K562 (cell line): Measurements from ENCODE around the gene CERS1. TPM values are rescaled to one million over a fixed set of nuclear protein-coding genes. Genes with fewer than 3 reads are reported as not detected.
A peak's percentile ranks its signal among the peaks of the same experiment; 100 is the strongest.

Source experiments
- ATAC-seq: fragments of 200-7000 bp; cut with Tn5 transposase; 3 replicates; pipeline ENCODE4 v1.9.1; 2020; ENCODE audit warnings: moderate library complexity
- BruUV-seq: library from RNA; stranded (reverse); fragments of 400-500 nt; replicated peaks from 2 replicates; lab custom pipeline; 2021; lab: Mats Ljungman, UMichigan
- CTCF ChIA-PET: fragments of 300-600 bp; formaldehyde crosslinking; extraction: SDS; loops from one replicate; lab custom pipeline; 2021; ENCODE audit warnings: low intra/inter-chr PET ratio; lab: Yijun Ruan, JAX
- POLR2A ChIA-PET: fragments of 300-600, 350-650 bp; sonication (Branson Sonifier 250); formaldehyde crosslinking; extraction: SDS; loops from one replicate; lab custom pipeline; 2021; ENCODE audit warnings: antibody characterized with exemption, inconsistent platforms; lab: Yijun Ruan, JAX
- DNase-seq, 4 experiments: peaks; one replicate each; pipeline versions ENCODE4 v3.0.0 to v3.0.0-alpha.2; 2011 to 2018; ENCODE audit warnings: low spot score in 3 of 4, mixed read lengths in 3 of 4; ENCODE audit errors: extremely low read depth in 1 of 4
- FAIRE-seq: peaks from 2 replicates; lab custom pipeline; 2011; peaks lifted over from hg19 to GRCh38; lab: Jason Lieb, UNC
- H2AFZ ChIP-seq: 2 replicates; pipeline ENCODE4 v1.6.0; 2011; ENCODE audit warnings: low read depth, low read length, control low read depth, inconsistent platforms
- H3K27ac ChIP-seq: fragments of 200-600 bp; 3 replicates; pipeline ENCODE4 v1.8.0; 2011; ENCODE audit warnings: low read depth, mild to moderate bottlenecking, control low read depth, inconsistent platforms, low read length, moderate library complexity, mixed read lengths; ENCODE audit errors: extremely low read depth
- H3K27me3 ChIP-seq, 2 experiments: fragments of 300-600 bp in 1 of 2; 2 replicates in 1 of 2; 3 replicates in 1 of 2; pipeline versions ENCODE4 v1.6.0 to v1.8.0; 2011; ENCODE audit warnings: inconsistent platforms in 2 of 2, low read length in 2 of 2, mild to moderate bottlenecking in 1 of 2, mixed read lengths in 1 of 2, moderate library complexity in 1 of 2; ENCODE audit not compliant: control insufficient read depth in 2 of 2, insufficient read depth in 2 of 2
- H3K36me3 ChIP-seq: fragments of 300-600 bp; 3 replicates; pipeline ENCODE4 v1.8.0; 2011; ENCODE audit warnings: mild to moderate bottlenecking, low read length, inconsistent platforms; ENCODE audit not compliant: control insufficient read depth, insufficient read depth
- H3K4me1 ChIP-seq, 2 experiments: fragments of 200-600 bp in 1 of 2; replicated peaks in 1 of 2; 2 replicates in 1 of 2; 3 replicates in 1 of 2; pipeline versions ENCODE4 v1.5.1 to v1.8.0; 2011; ENCODE audit warnings: inconsistent platforms in 2 of 2, low read length in 2 of 2, mild to moderate bottlenecking in 1 of 2, mixed read lengths in 1 of 2, moderate library complexity in 1 of 2; ENCODE audit not compliant: control insufficient read depth in 2 of 2, insufficient read depth in 2 of 2
- H3K4me2 ChIP-seq: 2 replicates; pipeline ENCODE4 v1.6.1; 2011; ENCODE audit warnings: low read length, control low read depth, inconsistent platforms, mixed read lengths; ENCODE audit not compliant: insufficient read depth
- H3K4me3 ChIP-seq: fragments of 200-600 bp; sonication (generic), shearing (Covaris generic); 2 replicates; pipeline ENCODE4 v1.5.1; 2016; ENCODE audit warnings: control low read depth, inconsistent platforms
- H3K79me2 ChIP-seq: fragments of 200-600 bp; 3 replicates; pipeline ENCODE4 v1.8.0; 2011; ENCODE audit warnings: low read length, inconsistent platforms; ENCODE audit not compliant: control insufficient read depth, insufficient read depth
- H3K9ac ChIP-seq, 2 experiments: 2 replicates each; pipeline versions ENCODE4 v1.6.0 to v1.6.1; 2011; ENCODE audit warnings: low read depth in 2 of 2, low read length in 2 of 2, control low read depth in 1 of 2, inconsistent platforms in 1 of 2, mild to moderate bottlenecking in 1 of 2, mixed read lengths in 1 of 2; ENCODE audit not compliant: insufficient read depth in 1 of 2
- H3K9me1 ChIP-seq: one replicate; pipeline ENCODE4 v1.6.0; 2011; ENCODE audit warnings: inconsistent platforms, mild to moderate bottlenecking, low read length, moderate library complexity; ENCODE audit not compliant: control insufficient read depth, insufficient read depth
- H3K9me3 ChIP-seq: replicated peaks from 2 replicates; pipeline ENCODE4 v1.5.1; 2011; ENCODE audit warnings: low read depth, low read length, inconsistent platforms; ENCODE audit not compliant: control insufficient read depth, insufficient read depth
- H4K20me1 ChIP-seq: replicated peaks from 2 replicates; pipeline ENCODE4 v1.6.1; 2011; ENCODE audit warnings: low read length, inconsistent platforms, mixed read lengths; ENCODE audit not compliant: control insufficient read depth, insufficient read depth
- CBFB ChIP-seq: sonication (generic); formaldehyde crosslinking; IDR thresholded peaks from 2 replicates; pipeline ENCODE4 v1.4.0; 2020; ENCODE audit warnings: mild to moderate bottlenecking, missing genetic modification reagents
- HOXB6 ChIP-seq: fragments of 250-450 bp; sonication (Bioruptor Pico); IDR thresholded peaks from 2 replicates; pipeline ENCODE4 v1.5.1; 2022; ENCODE audit warnings: mild to moderate bottlenecking, borderline replicate concordance
- KLF16 ChIP-seq: IDR thresholded peaks from 2 replicates; pipeline ENCODE4 v1.6.1; 2016; ENCODE audit warnings: antibody characterized with exemption
- POLR2AphosphoS5 ChIP-seq: IDR thresholded peaks from 2 replicates; pipeline ENCODE4 v1.6.1; 2011; ENCODE audit warnings: mild to moderate bottlenecking, low read depth, low read length, moderate library complexity; ENCODE audit not compliant: control insufficient read depth, insufficient read depth
- POLR2G ChIP-seq: fragments of 200-400 bp; formaldehyde crosslinking; IDR thresholded peaks from 2 replicates; pipeline ENCODE4 v1.6.1; 2017; ENCODE audit warnings: low read depth, mild to moderate bottlenecking, antibody characterized with exemption, low read length, moderate library complexity
- RBM22 ChIP-seq: fragments of 200-400 bp; formaldehyde crosslinking; IDR thresholded peaks from 2 replicates; pipeline ENCODE4 v1.6.1; 2018; ENCODE audit warnings: low read length, low read depth; ENCODE audit not compliant: poor library complexity, severe bottlenecking
- WGBS: fragments of 100-300 bp; shearing (Covaris generic); methylation state at CpG from one replicate; pipeline ENCODE4 v1.1.6; 2016; ENCODE audit warnings: low coverage, mixed read lengths; ENCODE audit not compliant: insufficient coverage; ENCODE audit errors: missing lambda C conversion rate; 5-methylcytosine and 5-hydroxymethylcytosine counted together
- in situ Hi-C: fragments of 300-500 bp; cut with MboI; formaldehyde crosslinking; loops from 4 replicates; pipeline ENCODE4 v1.15.0; 2018; ENCODE audit warnings: inconsistent platforms, mixed read lengths
- intact Hi-C: fragments of 100-400 bp; cut with micrococcal nuclease; formaldehyde crosslinking; loops from 2 replicates; pipeline ENCODE4 v1.14.2; 2022
- polyA plus RNA-seq, 8 experiments: library from polyadenylated mRNA; depleted of rRNA in 4 of 8; stranded (reverse) in 5 of 8; unstranded in 3 of 8; fragments of >200 nt; fragmentation: Nextera tagmentation in 2 of 8; fragmentation: Illumina TruSeq in 1 of 8; extraction: Ambion mirVana in 2 of 8; extraction: Trizol in 1 of 8; gene quantifications; 2 replicates each; pipeline versions ENCODE4 v1.2.1 to v1.2.3, GENCODE V29; 2011 to 2014; ENCODE audit warnings: inconsistent platforms in 1 of 8, missing spikeins in 1 of 8
- total RNA-seq, 7 experiments: library from RNA; depleted of rRNA in 6 of 7; stranded (reverse); fragments of >200 nt in 6 of 7; fragmentation: Illumina TruSeq in 2 of 7; extraction: Trizol in 2 of 7; gene quantifications; 2 replicates each; pipeline versions ENCODE4 v1.2.1 to v1.2.3, GENCODE V29; 2011 to 2021; ENCODE audit warnings: low replicate concordance in 1 of 7

The CERS1 gene
- total and polyA plus RNA-seq, 9 of the 15 experiments (the other 6 are each of a cell fraction or from before 2014, with no cell fraction given) = 0.33 to 1.5 (median 0.86) TPM; not detected in 2

DNA sequence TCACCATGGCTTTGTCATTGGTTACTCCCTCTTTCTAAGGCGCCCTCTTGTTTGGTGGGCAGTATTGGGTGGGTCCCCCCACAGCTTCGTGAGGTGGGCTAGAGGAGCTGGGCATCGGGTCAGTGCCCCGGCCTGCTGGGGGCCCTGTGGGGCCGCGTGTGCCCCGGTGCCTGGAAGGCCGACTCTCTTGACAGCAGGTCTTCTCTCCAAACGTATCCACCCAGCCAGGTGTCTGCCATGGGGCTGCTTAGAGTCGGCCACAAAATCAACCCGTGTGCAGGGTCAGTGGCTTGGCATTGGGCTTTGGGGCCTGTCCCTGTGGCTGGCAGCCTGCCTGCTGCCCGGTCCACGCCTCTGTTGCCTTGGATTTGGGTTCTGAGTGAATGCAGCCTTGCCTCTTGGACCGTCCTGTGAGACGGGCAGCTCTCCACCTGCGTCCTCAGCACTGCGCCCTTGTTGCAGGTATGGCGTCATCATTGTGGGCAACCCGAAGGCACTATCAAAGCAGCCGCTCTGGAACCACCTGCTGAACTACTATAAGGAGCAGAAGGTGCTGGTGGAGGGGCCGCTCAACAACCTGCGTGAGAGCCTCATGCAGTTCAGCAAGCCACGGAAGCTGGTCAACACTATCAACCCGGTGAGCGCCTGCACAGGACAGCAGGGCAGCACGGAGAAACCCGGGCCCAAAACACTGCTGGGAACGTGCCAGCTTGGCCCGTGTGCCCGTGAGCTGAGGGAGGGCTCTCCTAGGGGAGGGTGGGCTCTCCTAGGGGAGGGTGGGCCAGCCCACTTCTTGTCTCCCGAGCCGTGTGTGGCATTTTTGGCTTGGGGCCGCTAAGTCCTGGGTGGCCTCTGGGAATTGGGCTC lies 32.7 kb downstream of the CERS1 start:
- BruUV-seq = no TSS peak
- H2AFZ ChIP-seq = no peak overlapping the region
- TF ChIP-seq POLR2G (peak; percentile 37), KLF16 (no peak), RBM22 (peak; percentile 57), CBFB (CRISPR knock-in tag) (no peak), POLR2AphosphoS5 (no peak), HOXB6 (no peak)
- TF ChIP-seq, all 486 proteins: peak for 2
- 93% methylated on average over 30 of the region's 33 CpGs for WGBS
- in situ Hi-C loops (loop anchor here (5.0 kb wide), 1 partner anchor 411 kb away; no protein-coding TSS in a partner anchor), intact Hi-C loops (no loop called here)
- DNase-seq = no peak
- no peak for FAIRE-seq
- ATAC-seq = no peak
- no peaks in the 10 kb centered on the region for H3K9me3 ChIP-seq
- no peak overlapping the region for H3K4me2 ChIP-seq
- no peaks in the 10 kb centered on the region; the same call in 1 of the 2 replicates for H4K20me1 ChIP-seq
- no peak overlapping the region for H3K27ac ChIP-seq
- peaks cover 0 to 29% of the 10 kb centered on the region in 2 experiments; a peak in 3 of 5 replicates for H3K4me1 ChIP-seq
- no peaks in the 10 kb centered on the region for H3K27me3 ChIP-seq
- H3K9ac ChIP-seq = no peak overlapping the region
- H3K79me2 ChIP-seq = no peaks in the 10 kb centered on the region
- ChIA-PET POLR2A (interaction anchor here (0.7 to 1.2 kb wide), 6 partner anchors 9 to 183 kb away, joined by 3 to 7 read pairs (median 3); no protein-coding TSS in a partner anchor), CTCF (interaction anchor here (0.5 kb wide), 1 partner anchor 133 kb away, joined by 3 read pairs; no protein-coding TSS in a partner anchor)
- peaks cover 3% of the 10 kb centered on the region for H3K9me1 ChIP-seq
- H3K4me3 ChIP-seq = no peak overlapping the region
- H3K36me3 ChIP-seq = peaks cover 98% of the 10 kb centered on the region; the same call in 2 of the 3 replicates
